Measurements from ENCODE around the gene FHL1.
"Not testable (repeated sequence)": the region's sequence is repeated elsewhere in the genome, so short reads cannot be mapped to it uniquely, and the experiment has no call there.

Gene FHL1

GRCh38 chrX:136211766-136212556 lies 64.6 kb downstream of the FHL1 start:
- no peak for DNase-seq

- no peak for DNase-seq
Measured at GRCh38 chrX:136212557-136213111, 65.3 kb downstream of the FHL1 start.

- DNase-seq, result peak; percentile 94
Measured at GRCh38 chrX:136214551-136214950, 67.2 kb downstream of the FHL1 start.

GRCh38 chrX:136215559-136215958 lies 68.2 kb downstream of the FHL1 start:
- DNase-seq, result peak; percentile 69

- no peak for DNase-seq
Measured at GRCh38 chrX:136219893-136220292, 72.6 kb downstream of the FHL1 start.

- DNase-seq, result no peak
Measured at GRCh38 chrX:136220540-136220939, 73.2 kb downstream of the FHL1 start.

GRCh38 chrX:136220951-136221350 lies 73.6 kb downstream of the FHL1 start:
- no peak for DNase-seq

- DNase-seq, result no peak
Measured at GRCh38 chrX:136221851-136222513, 74.6 kb downstream of the FHL1 start.

- DNase-seq, result no peak
Measured at GRCh38 chrX:136227074-136227473, 79.7 kb downstream of the FHL1 start.

- DNase-seq, result peak; percentile 19
Measured at GRCh38 chrX:136227948-136228838, 80.9 kb downstream of the FHL1 start.

GRCh38 chrX:136228839-136229207 lies 81.5 kb downstream of the FHL1 start:
- no peak for DNase-seq

- DNase-seq, result no peak
Measured at GRCh38 chrX:136237074-136237473, 89.7 kb downstream of the FHL1 start.

GRCh38 chrX:136237849-136238248 lies 90.5 kb downstream of the FHL1 start:
- DNase-seq, result not testable (repeated sequence)

- DNase-seq, result no peak
Measured at GRCh38 chrX:136246201-136246600, 98.9 kb downstream of the FHL1 start.

GRCh38 chrX:136250191-136251040 lies 103.1 kb downstream of the FHL1 start:
- DNase-seq, result no peak

- peak; percentile 51 for DNase-seq
Measured at GRCh38 chrX:136251041-136251991, 104.0 kb downstream of the FHL1 start, which contains the start of gene MAP7D3. Gene MAP7D3, minus strand, starts transcription at chrX:136251400. Its CDS starts 42 bp downstream, at chrX:136251358.

GRCh38 chrX:136255541-136255940 lies 108.2 kb downstream of the FHL1 start:
- DNase-seq, result no peak

GRCh38 chrX:136256026-136256425 lies 108.7 kb downstream of the FHL1 start:
- no peak for DNase-seq

GRCh38 chrX:136258951-136259350 lies 111.6 kb downstream of the FHL1 start:
- no peak for DNase-seq

- peak; percentile 77 for DNase-seq
Measured at GRCh38 chrX:136259543-136259942, 112.2 kb downstream of the FHL1 start.

- peak; percentile 96 for DNase-seq
Measured at GRCh38 chrX:136260776-136261175, 113.4 kb downstream of the FHL1 start.

All from fibroblast of upper back skin (primary cell).